ENCODE data around the gene XPNPEP1. TPM values are rescaled to one million over a fixed set of nuclear protein-coding genes. Genes with fewer than 3 reads are reported as not detected.

XPNPEP1 gene
- total RNA-seq, 1 donor from 2014 or later = 51.4 TPM

- no peak for TF ChIP-seq CTCF (IDR thresholded peaks at IDR 0.05; ENCODE audit: partially characterized antibody, unreplicated experiment)
- H3K36me3 Mint-ChIP-seq (ENCODE audit: unreplicated experiment) = no peaks in the 10 kb centered on the region
- no peak overlapping the region for H3K4me3 Mint-ChIP-seq (ENCODE audit: unreplicated experiment)
- no peak for DNase-seq
- no peak overlapping the region for H3K27ac Mint-ChIP-seq (ENCODE audit: unreplicated experiment)
- peaks cover 2% of the 10 kb centered on the region for H3K9me3 Mint-ChIP-seq (ENCODE audit: unreplicated experiment)
- no peaks in the 10 kb centered on the region for H3K27me3 Mint-ChIP-seq (ENCODE audit: unreplicated experiment)
- no peaks in the 10 kb centered on the region for H3K4me1 Mint-ChIP-seq (ENCODE audit: low read depth, unreplicated experiment)
Observed at GRCh38 chr10:109947111-109947920, 24.0 kb upstream of the XPNPEP1 start.

DNA sequence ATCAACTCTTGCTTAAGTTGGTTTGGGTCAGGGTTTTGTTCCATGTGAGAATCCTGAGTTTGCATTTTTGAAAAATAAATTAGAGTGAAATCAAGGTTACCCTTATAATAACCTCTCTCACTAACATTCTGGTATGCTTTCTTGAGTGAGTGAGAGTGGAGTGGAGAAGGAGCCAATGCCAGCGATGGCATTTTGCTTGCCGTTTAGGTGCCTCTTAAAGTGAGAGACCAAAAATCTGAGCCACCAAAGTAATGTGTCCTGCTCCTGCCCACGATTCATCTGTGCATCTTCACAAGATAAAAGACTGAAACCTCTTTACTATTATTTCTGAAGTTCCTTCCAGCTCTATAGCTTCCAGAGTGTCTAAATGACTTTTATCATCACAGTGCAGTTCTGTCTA, 23.4 kb upstream of the XPNPEP1 start:
- Mint-ChIP-seq H3K4me1 (ENCODE audit: low read depth, unreplicated experiment) (no peaks in the 10 kb centered on the region), H3K9me3 (ENCODE audit: unreplicated experiment) (peaks cover 2% of the 10 kb centered on the region), H3K4me3 (ENCODE audit: unreplicated experiment) (no peak overlapping the region), H3K27ac (ENCODE audit: unreplicated experiment) (no peak overlapping the region), H3K36me3 (ENCODE audit: unreplicated experiment) (no peaks in the 10 kb centered on the region), H3K27me3 (ENCODE audit: unreplicated experiment) (no peaks in the 10 kb centered on the region)
- TF ChIP-seq CTCF (IDR thresholded peaks at IDR 0.05; ENCODE audit: partially characterized antibody, unreplicated experiment) = no peak
- no peak for DNase-seq

DNA sequence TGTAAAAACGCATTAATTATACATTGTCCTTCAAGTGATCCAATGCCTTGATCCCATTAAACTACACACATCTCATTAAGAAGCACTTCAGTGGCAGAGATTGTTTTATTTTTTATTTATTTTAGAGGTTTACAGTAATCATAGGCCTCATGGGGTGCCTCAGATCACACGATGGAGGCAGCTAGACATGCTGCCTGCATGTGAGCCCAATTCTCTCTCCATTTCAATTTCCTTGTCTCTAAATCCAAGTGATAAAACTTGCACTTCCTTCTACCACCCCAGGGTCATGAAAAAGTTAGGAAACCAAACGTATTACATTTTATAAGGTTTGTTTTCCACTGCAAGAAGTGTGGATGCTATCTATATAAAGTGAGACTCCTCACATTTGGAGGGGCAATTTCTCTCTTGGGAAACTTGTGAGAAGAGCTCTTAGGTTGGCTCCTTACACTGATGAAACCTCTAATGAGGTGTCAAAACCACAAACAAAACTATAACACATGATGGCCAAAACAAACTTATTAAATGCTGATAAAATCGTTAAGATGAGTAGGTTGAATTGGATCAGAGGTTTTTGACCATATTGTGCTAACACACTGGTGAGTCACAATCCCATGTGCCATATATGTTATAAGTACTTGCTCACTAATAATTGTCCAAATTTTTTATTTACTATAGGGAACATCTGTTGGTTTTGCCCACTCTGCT, 22.3 kb upstream of the XPNPEP1 start:
- Mint-ChIP-seq H3K27me3 (ENCODE audit: unreplicated experiment) (no peaks in the 10 kb centered on the region), H3K9me3 (ENCODE audit: unreplicated experiment) (peaks cover 2% of the 10 kb centered on the region), H3K36me3 (ENCODE audit: unreplicated experiment) (no peaks in the 10 kb centered on the region), H3K4me3 (ENCODE audit: unreplicated experiment) (no peak overlapping the region), H3K27ac (ENCODE audit: unreplicated experiment) (no peak overlapping the region), H3K4me1 (ENCODE audit: low read depth, unreplicated experiment) (no peaks in the 10 kb centered on the region)
- no peak for TF ChIP-seq CTCF (IDR thresholded peaks at IDR 0.05; ENCODE audit: partially characterized antibody, unreplicated experiment)
- no peak for DNase-seq

DNA sequence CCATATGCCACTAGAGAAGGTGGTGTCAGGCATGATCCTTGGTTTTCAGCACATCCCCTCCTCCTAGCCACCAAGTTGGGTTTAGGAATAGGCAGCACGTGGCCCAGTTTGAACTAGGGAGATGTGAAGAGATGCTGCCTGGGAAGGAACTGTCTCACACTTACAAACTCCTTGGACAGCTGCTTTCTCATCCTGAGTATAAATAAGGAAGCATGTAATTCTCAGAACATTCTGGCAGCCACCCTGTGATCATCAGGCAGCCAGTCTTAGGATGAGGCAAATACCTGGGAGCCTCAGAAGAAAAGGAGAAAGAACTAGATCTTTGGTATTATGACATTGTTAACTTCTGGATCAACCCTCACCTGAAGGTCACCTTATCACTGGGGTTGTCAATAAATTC, 21.3 kb upstream of the XPNPEP1 start:
- H3K4me3 Mint-ChIP-seq (ENCODE audit: unreplicated experiment) = no peak overlapping the region
- H3K9me3 Mint-ChIP-seq (ENCODE audit: unreplicated experiment) = peaks cover 2% of the 10 kb centered on the region
- DNase-seq = no peak
- no peaks in the 10 kb centered on the region for H3K27me3 Mint-ChIP-seq (ENCODE audit: unreplicated experiment)
- no peaks in the 10 kb centered on the region for H3K4me1 Mint-ChIP-seq (ENCODE audit: low read depth, unreplicated experiment)
- H3K27ac Mint-ChIP-seq (ENCODE audit: unreplicated experiment) = no peak overlapping the region
- no peak for TF ChIP-seq CTCF (IDR thresholded peaks at IDR 0.05; ENCODE audit: partially characterized antibody, unreplicated experiment)
- no peaks in the 10 kb centered on the region for H3K36me3 Mint-ChIP-seq (ENCODE audit: unreplicated experiment)
